SK-N-SH (cell line): ENCODE data around the gene ATXN7. TPM values are rescaled to one million over a fixed set of nuclear protein-coding genes. Genes with fewer than 3 reads are reported as not detected.

ENCODE experiments used
- CTCF ChIA-PET: fragments of 300-600, 350-600 bp; formaldehyde crosslinking; extraction: SDS; loops from one replicate; lab custom pipeline; 2021; lab: Yijun Ruan, JAX
- POLR2A ChIA-PET: fragments of 350-600 bp; sonication (Branson Sonifier 250); formaldehyde crosslinking; extraction: SDS; loops from one replicate; lab custom pipeline; 2020; ENCODE audit warnings: antibody characterized with exemption, inconsistent platforms; lab: Yijun Ruan, JAX
- DNase-seq: peaks from one replicate; pipeline ENCODE4 v3.0.0; 2012
- H2AFZ ChIP-seq: fragments of 200-600 bp; sonication (generic); 2 replicates; pipeline ENCODE4 v1.8.1; 2016; ENCODE audit warnings: antibody characterized with exemption, mild to moderate bottlenecking, low read depth
- H3F3A ChIP-seq: fragments of 200-600 bp; sonication (generic); replicated peaks from 2 replicates; pipeline ENCODE3; 2016; ENCODE audit warnings: antibody characterized with exemption, mild to moderate bottlenecking; ENCODE audit not compliant: insufficient read depth
- H3K27ac ChIP-seq, 2 experiments: fragments of 200-500 bp in 1 of 2; fragments of 200-600 bp in 1 of 2; sonication (Bioruptor generic) in 1 of 2; sonication (generic), shearing (Covaris generic) in 1 of 2; 2 replicates each; pipeline versions ENCODE4 v1.5.1 to v1.6.1; 2014 to 2016; ENCODE audit warnings: low read depth in 2 of 2, inconsistent platforms in 1 of 2, low read length in 1 of 2, mild to moderate bottlenecking in 1 of 2, mixed read lengths in 1 of 2
- H3K27me3 ChIP-seq: fragments of 200-600 bp; sonication (generic), shearing (Covaris generic); 2 replicates; pipeline ENCODE4 v1.6.1; 2016; ENCODE audit warnings: mixed run types; ENCODE audit not compliant: insufficient read depth
- H3K36me3 ChIP-seq, 2 experiments: fragments of 200-500 bp in 1 of 2; fragments of 200-600 bp in 1 of 2; sonication (Bioruptor generic) in 1 of 2; sonication (generic) in 1 of 2; replicated peaks in 1 of 2; 2 replicates each; pipeline versions ENCODE3 to v1.5.1; 2014 to 2016; ENCODE audit warnings: low read length in 1 of 2, mild to moderate bottlenecking in 1 of 2; ENCODE audit not compliant: insufficient read depth in 2 of 2, control insufficient read depth in 1 of 2
- H3K4me1 ChIP-seq, 2 experiments: fragments of 200-500 bp in 1 of 2; fragments of 200-600 bp in 1 of 2; sonication (Bioruptor generic) in 1 of 2; sonication (generic), shearing (Covaris generic) in 1 of 2; 2 replicates each; pipeline versions ENCODE4 v1.5.1 to v1.6.1; 2014 to 2016; ENCODE audit warnings: low read depth in 1 of 2, low read length in 1 of 2, mixed run types in 1 of 2; ENCODE audit not compliant: insufficient read depth in 2 of 2, control insufficient read depth in 1 of 2
- H3K4me2 ChIP-seq: fragments of 200-600 bp; sonication (generic), shearing (Covaris generic); 2 replicates; pipeline ENCODE4 v1.6.1; 2017; ENCODE audit warnings: mixed run types
- H3K4me3 ChIP-seq, 2 experiments: fragments of 200-500 bp in 1 of 2; fragments of 200-600 bp in 1 of 2; sonication (Bioruptor generic) in 1 of 2; sonication (generic), shearing (Covaris generic) in 1 of 2; 2 replicates each; pipeline versions ENCODE4 v1.5.1 to v1.8.1; 2014 to 2016; ENCODE audit warnings: low read depth in 2 of 2, inconsistent platforms in 1 of 2, low read length in 1 of 2, mild to moderate bottlenecking in 1 of 2, mixed read lengths in 1 of 2, moderate library complexity in 1 of 2
- H3K79me2 ChIP-seq: fragments of 200-600 bp; sonication (generic); 2 replicates; pipeline ENCODE4 v1.8.1; 2017; ENCODE audit warnings: mild to moderate bottlenecking; ENCODE audit not compliant: insufficient read depth
- H3K9ac ChIP-seq: fragments of 200-600 bp; sonication (generic); 2 replicates; pipeline ENCODE4 v1.6.1; 2017; ENCODE audit warnings: mixed run types
- H3K9me2 ChIP-seq: fragments of 200-600 bp; sonication (generic); 2 replicates; pipeline ENCODE4 v1.6.1; 2017; ENCODE audit warnings: mixed run types
- H3K9me3 ChIP-seq: fragments of 200-600 bp; sonication (generic); 2 replicates; pipeline ENCODE4 v1.6.1; 2017; ENCODE audit warnings: mixed run types, mild to moderate bottlenecking, moderate library complexity
- H4K20me1 ChIP-seq: fragments of 200-600 bp; sonication (generic); 2 replicates; pipeline ENCODE4 v1.6.1; 2017; ENCODE audit warnings: mild to moderate bottlenecking, mixed run types; ENCODE audit not compliant: insufficient read depth
- IRF3 ChIP-seq: fragments of 150-350 bp; IDR thresholded peaks from 2 replicates; pipeline ENCODE4 v1.6.1; 2016; ENCODE audit warnings: mild to moderate bottlenecking, low read depth, low read length
- MEF2A ChIP-seq: IDR thresholded peaks from 2 replicates; pipeline ENCODE4 v1.4.0; 2012; ENCODE audit warnings: low read depth, borderline replicate concordance
- REST ChIP-seq: IDR thresholded peaks from 2 replicates; pipeline ENCODE4 v1.6.1; 2012; ENCODE audit warnings: mild to moderate bottlenecking, low read depth, low read length, moderate library complexity
- WGBS: methylation state at CpG from one replicate; pipeline ENCODE4 v1.1.6; 2017; ENCODE audit warnings: low lambda C conversion rate; 5-methylcytosine and 5-hydroxymethylcytosine counted together
- polyA plus RNA-seq, 3 experiments: library from polyadenylated mRNA; depleted of rRNA; stranded (reverse); fragments of >200 nt; gene quantifications; 2 replicates each; pipeline ENCODE4 v1.2.3, GENCODE V29; 2012

ATXN7 gene
- polyA plus RNA-seq, 1 of the 3 experiments (the other 2 are of a cell fraction) = 6.2 TPM

DNA sequence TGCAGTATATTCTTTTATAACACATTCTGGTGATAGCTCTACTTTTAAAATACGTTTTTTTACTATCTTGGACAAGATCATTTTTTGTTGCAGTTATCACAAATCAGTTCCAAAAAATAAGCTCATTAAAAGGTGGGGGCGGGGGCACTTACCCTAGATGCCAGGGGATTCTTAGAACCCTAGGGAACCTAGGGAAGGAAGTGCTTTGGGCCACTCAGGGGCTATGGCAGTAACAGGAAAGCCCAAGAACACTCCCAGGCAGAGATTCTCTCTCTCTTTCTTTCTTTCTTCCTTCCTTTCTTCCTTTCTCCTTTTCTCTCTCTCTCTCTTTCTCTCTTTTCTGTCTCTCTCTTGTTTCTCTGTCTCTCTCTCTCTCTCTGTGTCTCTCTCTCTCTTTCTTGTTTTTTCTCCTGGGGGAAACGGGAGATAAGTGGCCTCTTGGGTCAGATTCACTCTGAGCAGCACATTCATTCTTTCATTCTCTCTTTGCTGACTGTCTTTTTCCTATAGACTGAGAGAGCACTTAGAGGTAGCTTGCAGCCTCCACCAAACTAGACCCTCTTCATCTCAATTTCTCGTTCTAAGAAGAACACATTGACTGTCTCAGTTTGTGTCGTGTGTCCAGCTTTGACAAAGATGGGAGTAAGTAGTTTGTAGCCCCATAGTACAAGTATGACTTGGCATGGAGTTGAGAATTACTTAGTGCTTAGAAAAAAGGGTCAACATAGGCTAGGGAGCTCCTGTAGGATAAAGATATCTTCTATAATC lies 31.9 kb downstream of the ATXN7 start:
- Histone ChIP-seq H3K9ac (no peak overlapping the region), H3K27me3 (no peaks in the 10 kb centered on the region), H3K4me3 (no peak overlapping the region), H3K4me2 (no peak overlapping the region), H3K79me2 (peaks cover 29% of the 10 kb centered on the region; the same call in 1 of the 2 replicates), H3K36me3 (peaks cover 2 to 19% of the 10 kb centered on the region in 2 experiments), H3K9me3 (no peaks in the 10 kb centered on the region), H3K9me2 (no peaks in the 10 kb centered on the region), H3K4me1 (peaks cover 0 to 5% of the 10 kb centered on the region in 2 experiments; a peak in 1 of 4 replicates), H3F3A (no peaks in the 10 kb centered on the region), H3K27ac (peak overlapping the region in 1 of 2 experiments; percentile 46; a peak in 1 of 4 replicates), H2AFZ (no peak overlapping the region), H4K20me1 (peaks cover 8% of the 10 kb centered on the region)
- TF ChIP-seq IRF3 = no peak
- POLR2A ChIA-PET = interaction anchor here (0.7 kb wide), 1 partner anchor 1818 kb away, joined by 3 read pairs; no protein-coding TSS in a partner anchor
- WGBS = 92% methylated on average over 5 of the region's 5 CpGs
- DNase-seq = no peak
- CTCF ChIA-PET = interaction anchor here (0.7 to 1.0 kb wide), 2 partner anchors 10 to 19 kb away, joined by 3 read pairs; no protein-coding TSS in a partner anchor

DNA sequence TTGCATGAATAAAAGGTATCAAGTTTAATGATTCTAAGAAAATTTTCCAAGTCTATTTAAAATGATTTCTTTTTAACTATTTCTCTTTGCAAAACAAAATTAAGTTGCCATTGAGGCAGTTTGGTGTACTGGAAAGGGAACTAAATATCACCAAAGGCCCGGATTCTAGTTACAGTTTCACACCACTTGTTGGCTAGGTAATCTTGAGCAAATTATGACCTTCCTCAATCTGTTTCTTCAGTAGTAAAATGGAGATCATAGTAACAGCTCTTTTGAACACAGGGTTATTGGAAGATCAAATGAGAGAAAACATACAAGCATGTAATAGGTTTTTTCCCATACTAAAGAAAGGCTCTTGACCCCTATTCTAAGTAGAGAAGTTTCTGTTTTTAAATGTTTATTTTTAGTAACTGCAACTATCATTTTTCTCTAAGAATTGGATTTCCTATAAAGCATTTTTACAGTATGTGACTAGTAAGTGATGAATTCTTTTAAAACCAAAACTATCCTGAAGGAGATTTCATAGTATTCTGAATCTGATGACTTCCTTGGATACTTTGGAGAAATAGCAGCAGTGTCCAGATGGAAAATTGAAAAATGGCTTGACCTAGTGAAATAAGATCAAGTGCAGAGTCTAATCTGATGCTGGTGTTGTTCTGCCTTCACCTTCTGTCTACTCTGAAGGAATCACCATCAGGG lies 32.8 kb downstream of the ATXN7 start:
- CTCF ChIA-PET = interaction anchor here (0.7 kb wide), 2 partner anchors 9 to 254 kb away, joined by 3 read pairs; no protein-coding TSS in a partner anchor
- WGBS = 69% methylated on average over 1 of the region's 1 CpG
- H3K9me2 ChIP-seq = no peaks in the 10 kb centered on the region
- H2AFZ ChIP-seq = no peak overlapping the region
- H3K9me3 ChIP-seq = no peaks in the 10 kb centered on the region
- H3K27me3 ChIP-seq = no peaks in the 10 kb centered on the region
- peak overlapping the region; percentile 30; the same call in 1 of the 2 replicates for H3K4me2 ChIP-seq
- peaks cover 29% of the 10 kb centered on the region; the same call in 1 of the 2 replicates for H3K79me2 ChIP-seq
- peaks cover 5 to 26% of the 10 kb centered on the region in 2 experiments for H3K36me3 ChIP-seq
- no peak overlapping the region for H3K9ac ChIP-seq
- peak overlapping the region in 1 of 2 experiments; percentile 46; a peak in 2 of 4 replicates for H3K27ac ChIP-seq
- POLR2A ChIA-PET = interaction anchor here (0.7 kb wide), 1 partner anchor 1817 kb away, joined by 3 read pairs; no protein-coding TSS in a partner anchor
- no peaks in the 10 kb centered on the region for H3F3A ChIP-seq
- DNase-seq = no peak
- peaks cover 8% of the 10 kb centered on the region for H4K20me1 ChIP-seq
- TF ChIP-seq MEF2A = 0 out of 2 replicates have a peak, but pooled peaks have one; percentile 21
- TF ChIP-seq REST = no peak
- H3K4me3 ChIP-seq = no peak overlapping the region
- peaks cover 0 to 7% of the 10 kb centered on the region in 2 experiments; a peak in 1 of 4 replicates for H3K4me1 ChIP-seq
